WTC11 (cell line): ENCODE measurements around the gene OGFR. TPM values are rescaled to one million over a fixed set of nuclear protein-coding genes. Genes with fewer than 3 reads are reported as not detected.
A peak's percentile ranks its signal among the peaks of the same experiment; 100 is the strongest.

Experiments
- ATAC-seq: fragments of 200-7000 bp; cut with Tn5 transposase; 2 replicates; pipeline ENCODE4 v1.10.0; 2021; ENCODE audit warnings: mild to moderate bottlenecking, moderate library complexity
- CTCF ChIA-PET: fragments of 300-600 bp; sonication (Branson Sonifier 250); formaldehyde crosslinking; loops from one replicate; lab custom pipeline; 2021; ENCODE audit warnings: antibody characterized with exemption; lab: Charles Lee
- POLR2A ChIA-PET: fragments of 350-600 bp; sonication (Branson Sonifier 250); formaldehyde crosslinking; loops from one replicate; lab custom pipeline; 2021; ENCODE audit warnings: antibody characterized with exemption; lab: Charles Lee
- DNase-seq: peaks from one replicate; pipeline ENCODE4 v3.0.0; 2021; ENCODE audit warnings: low spot score
- H3K27ac Mint-ChIP-seq: 2 replicates; pipeline ENCODE4 v1.8.0; 2021; ENCODE audit warnings: mixed read lengths
- H3K27me3 Mint-ChIP-seq: 2 replicates; pipeline ENCODE4 v1.8.0; 2021; ENCODE audit warnings: low read depth, mild to moderate bottlenecking, moderate library complexity, mixed read lengths
- H3K36me3 Mint-ChIP-seq: 2 replicates; pipeline ENCODE4 v1.8.0; 2021; ENCODE audit warnings: mixed read lengths
- H3K4me1 Mint-ChIP-seq: 2 replicates; pipeline ENCODE4 v1.8.0; 2022; ENCODE audit warnings: mixed read lengths
- H3K4me3 Mint-ChIP-seq: 2 replicates; pipeline ENCODE4 v1.8.0; 2021; ENCODE audit warnings: mild to moderate bottlenecking, moderate library complexity, mixed read lengths
- H3K9me3 Mint-ChIP-seq: 2 replicates; pipeline ENCODE4 v1.8.0; 2021; ENCODE audit warnings: mixed read lengths
- CTCF ChIP-seq: fragments of 200-600 bp; IDR thresholded peaks from 2 replicates; pipeline ENCODE4 v1.8.0; 2022; ENCODE audit warnings: antibody characterized with exemption
- ERG ChIP-seq: fragments of 250-450 bp; sonication (Bioruptor Pico); IDR thresholded peaks from 2 replicates; pipeline ENCODE4 v1.8.0; 2021; ENCODE audit warnings: mild to moderate bottlenecking
- GABPB1 ChIP-seq: sonication (generic); formaldehyde crosslinking; IDR thresholded peaks from 2 replicates; pipeline ENCODE4 v1.8.1; 2023; ENCODE audit warnings: mild to moderate bottlenecking, missing genetic modification reagents
- MXD4 ChIP-seq: fragments of 250-450 bp; sonication (Bioruptor Pico); IDR thresholded peaks from 2 replicates; pipeline ENCODE4 v1.8.0; 2021; ENCODE audit warnings: mild to moderate bottlenecking, moderate library complexity, borderline replicate concordance
- NFE2L1 ChIP-seq: sonication (generic); formaldehyde crosslinking; IDR thresholded peaks from 2 replicates; pipeline ENCODE4 v1.8.1; 2023; ENCODE audit warnings: missing genetic modification reagents
- PRRX2 ChIP-seq: fragments of 250-450 bp; sonication (Bioruptor Pico); IDR thresholded peaks from 2 replicates; pipeline ENCODE4 v1.8.0; 2021; ENCODE audit warnings: mild to moderate bottlenecking
- SMAD4 ChIP-seq: sonication (generic); formaldehyde crosslinking; IDR thresholded peaks from 2 replicates; pipeline ENCODE4 v1.8.0; 2022; ENCODE audit warnings: mild to moderate bottlenecking, missing genetic modification reagents
- TCF7 ChIP-seq: sonication (generic); formaldehyde crosslinking; IDR thresholded peaks from 2 replicates; pipeline ENCODE4 v1.8.0; 2022; ENCODE audit warnings: mild to moderate bottlenecking, low read depth, missing genetic modification reagents, moderate library complexity
- ZNF121 ChIP-seq: sonication (generic); formaldehyde crosslinking; IDR thresholded peaks from 2 replicates; pipeline ENCODE4 v1.8.0; 2023; ENCODE audit warnings: missing genetic modification reagents
- ZNF232 ChIP-seq: sonication (generic); formaldehyde crosslinking; IDR thresholded peaks from 2 replicates; pipeline ENCODE4 v1.8.0; 2022; ENCODE audit warnings: mild to moderate bottlenecking, missing genetic modification reagents
- ZNF281 ChIP-seq: sonication (generic); formaldehyde crosslinking; IDR thresholded peaks from 2 replicates; pipeline ENCODE4 v1.8.0; 2023; ENCODE audit warnings: mild to moderate bottlenecking, missing genetic modification reagents
- total RNA-seq: library from RNA; stranded (reverse); gene quantifications from 3 replicates; pipeline ENCODE4 v1.2.3, GENCODE V29; 2021
- TF ChIP-seq, protein P1 (sequence below): sonication (generic); formaldehyde crosslinking; IDR thresholded peaks from 2 replicates; pipeline ENCODE4 v1.8.1; 2023; ENCODE audit warnings: mild to moderate bottlenecking, missing genetic modification reagents

The OGFR gene
- total RNA-seq, 1 experiment from 2014 or later, result 43.3 TPM

DNA sequence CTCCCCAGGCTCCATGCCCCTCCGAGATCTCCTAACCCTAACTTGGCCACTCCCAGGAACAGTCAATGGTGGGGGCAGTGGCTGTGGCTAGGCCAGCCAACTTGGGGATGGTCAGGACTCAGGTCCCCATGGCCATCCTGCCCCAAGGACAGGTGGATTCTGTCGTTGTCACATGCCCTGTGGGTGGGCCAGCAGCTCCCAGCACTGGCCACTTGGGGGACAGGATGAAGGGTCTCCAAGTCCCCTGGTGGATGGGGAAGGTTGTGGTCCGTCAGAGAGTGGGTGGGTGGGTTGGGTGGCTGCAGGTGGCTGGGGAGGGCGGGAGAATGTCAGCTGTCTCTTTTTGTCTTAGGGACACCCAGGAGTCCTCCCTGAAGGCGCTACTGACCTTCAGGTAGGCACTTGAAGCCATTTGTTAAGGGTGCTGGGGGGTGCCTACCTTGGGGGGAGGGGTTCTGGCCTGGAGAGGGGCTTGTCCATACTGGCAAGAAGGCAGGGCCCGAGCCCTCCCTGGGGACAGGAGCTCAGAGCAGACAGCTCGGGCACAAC, 17.7 kb downstream of the OGFR start (continued):
- TF ChIP-seq ERG, result no peak

DNA sequence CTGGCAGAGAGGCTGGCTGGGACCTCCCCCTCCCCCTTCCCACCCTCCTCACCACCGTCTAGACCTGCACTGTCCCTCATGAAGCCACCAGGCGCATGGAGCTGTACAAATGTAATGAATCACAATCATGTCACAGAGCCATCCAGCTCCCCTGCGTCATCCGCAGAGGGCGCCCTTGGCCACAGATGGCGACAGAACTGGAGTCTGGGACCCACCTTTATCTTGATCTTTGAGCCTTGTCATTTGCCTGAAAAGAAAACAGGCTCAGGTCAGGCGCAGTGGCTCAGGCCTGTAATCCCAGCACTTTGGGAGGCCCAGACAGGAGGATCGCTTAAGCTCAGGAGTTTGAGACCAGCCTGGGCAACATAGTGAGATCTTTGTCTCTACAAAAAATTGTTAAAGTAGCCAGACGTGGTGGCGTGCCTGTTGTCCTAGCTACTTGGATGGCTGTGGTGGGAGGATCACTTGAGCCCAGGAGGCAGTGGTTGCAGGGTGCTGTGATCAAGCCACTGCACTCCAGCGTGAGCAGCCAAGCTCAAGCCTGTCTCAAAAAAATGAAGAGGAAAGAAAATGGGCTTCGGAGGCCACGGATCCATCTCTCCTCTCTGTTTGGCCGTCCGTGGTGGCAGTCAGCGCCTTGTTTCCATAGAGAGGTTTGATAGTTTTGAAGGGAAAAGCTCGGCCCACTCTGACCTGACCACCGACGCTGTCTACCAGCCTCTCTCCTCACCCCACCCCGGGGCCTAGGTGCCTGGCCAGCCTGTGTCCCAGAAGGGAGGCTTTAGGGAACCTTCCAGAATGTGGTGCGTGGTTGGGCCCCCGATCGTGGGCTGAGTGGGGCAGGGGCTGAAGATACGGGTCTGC, 18.4 kb downstream of the OGFR start:
- POLR2A ChIA-PET, result interaction anchor here (0.6 to 0.7 kb wide), 2 partner anchors 32 to 104 kb away, joined by 3 to 4 read pairs; no protein-coding TSS in a partner anchor
- no peaks in the 10 kb centered on the region for H3K27me3 Mint-ChIP-seq
- DNase-seq, result peak; percentile 71

More for the DNA sequence above, 18.4 kb downstream of the OGFR start:
- Mint-ChIP-seq H3K36me3 (no peaks in the 10 kb centered on the region), H3K4me1 (peaks cover 16% of the 10 kb centered on the region), H3K27ac (peak overlapping the region; percentile 84), H3K9me3 (no peaks in the 10 kb centered on the region), H3K4me3 (no peak overlapping the region)
- CTCF ChIA-PET, result interaction anchor here (0.5 to 2.0 kb wide), 33 partner anchors 9 to 456 kb away, joined by 3 to 19 read pairs (median 5); partner anchors contain the start of genes MRGBP, OGFR, SLC17A9 and SLCO4A1
- TF ChIP-seq NFE2L1 (CRISPR knock-in tag) (no peak), TCF7 (CRISPR knock-in tag) (0 out of 2 replicates have a peak, but pooled peaks have one; percentile 20), SMAD4 (CRISPR knock-in tag) (no peak), GABPB1 (CRISPR knock-in tag) (peak; percentile 71), ZNF121 (peak; percentile 36; the same call in 1 of the 2 replicates), PRRX2 (CRISPR knock-in tag) (no peak), ZNF232 (CRISPR knock-in tag) (no peak), MXD4 (CRISPR knock-in tag) (no peak), ZNF281 (CRISPR knock-in tag) (no peak), CTCF (peak; percentile 27; the same call in 1 of the 2 replicates)
- TF ChIP-seq, protein P1, sequence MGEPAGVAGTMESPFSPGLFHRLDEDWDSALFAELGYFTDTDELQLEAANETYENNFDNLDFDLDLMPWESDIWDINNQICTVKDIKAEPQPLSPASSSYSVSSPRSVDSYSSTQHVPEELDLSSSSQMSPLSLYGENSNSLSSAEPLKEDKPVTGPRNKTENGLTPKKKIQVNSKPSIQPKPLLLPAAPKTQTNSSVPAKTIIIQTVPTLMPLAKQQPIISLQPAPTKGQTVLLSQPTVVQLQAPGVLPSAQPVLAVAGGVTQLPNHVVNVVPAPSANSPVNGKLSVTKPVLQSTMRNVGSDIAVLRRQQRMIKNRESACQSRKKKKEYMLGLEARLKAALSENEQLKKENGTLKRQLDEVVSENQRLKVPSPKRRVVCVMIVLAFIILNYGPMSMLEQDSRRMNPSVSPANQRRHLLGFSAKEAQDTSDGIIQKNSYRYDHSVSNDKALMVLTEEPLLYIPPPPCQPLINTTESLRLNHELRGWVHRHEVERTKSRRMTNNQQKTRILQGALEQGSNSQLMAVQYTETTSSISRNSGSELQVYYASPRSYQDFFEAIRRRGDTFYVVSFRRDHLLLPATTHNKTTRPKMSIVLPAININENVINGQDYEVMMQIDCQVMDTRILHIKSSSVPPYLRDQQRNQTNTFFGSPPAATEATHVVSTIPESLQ, result no peak
- peak; percentile 29 for ATAC-seq
